Measurements from ENCODE around the gene WFDC1. TPM values are rescaled to one million over a fixed set of nuclear protein-coding genes. Genes with fewer than 3 reads are reported as not detected.

Gene WFDC1
- total RNA-seq, 1 donor = under 0.01 TPM

- TF ChIP-seq, protein P1, sequence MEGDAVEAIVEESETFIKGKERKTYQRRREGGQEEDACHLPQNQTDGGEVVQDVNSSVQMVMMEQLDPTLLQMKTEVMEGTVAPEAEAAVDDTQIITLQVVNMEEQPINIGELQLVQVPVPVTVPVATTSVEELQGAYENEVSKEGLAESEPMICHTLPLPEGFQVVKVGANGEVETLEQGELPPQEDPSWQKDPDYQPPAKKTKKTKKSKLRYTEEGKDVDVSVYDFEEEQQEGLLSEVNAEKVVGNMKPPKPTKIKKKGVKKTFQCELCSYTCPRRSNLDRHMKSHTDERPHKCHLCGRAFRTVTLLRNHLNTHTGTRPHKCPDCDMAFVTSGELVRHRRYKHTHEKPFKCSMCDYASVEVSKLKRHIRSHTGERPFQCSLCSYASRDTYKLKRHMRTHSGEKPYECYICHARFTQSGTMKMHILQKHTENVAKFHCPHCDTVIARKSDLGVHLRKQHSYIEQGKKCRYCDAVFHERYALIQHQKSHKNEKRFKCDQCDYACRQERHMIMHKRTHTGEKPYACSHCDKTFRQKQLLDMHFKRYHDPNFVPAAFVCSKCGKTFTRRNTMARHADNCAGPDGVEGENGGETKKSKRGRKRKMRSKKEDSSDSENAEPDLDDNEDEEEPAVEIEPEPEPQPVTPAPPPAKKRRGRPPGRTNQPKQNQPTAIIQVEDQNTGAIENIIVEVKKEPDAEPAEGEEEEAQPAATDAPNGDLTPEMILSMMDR (IDR thresholded peaks at IDR 0.05; ENCODE audit: insufficient read depth, low read length) = no peak
- no peak overlapping the region for H3K4me3 ChIP-seq (ENCODE audit: low read depth, low read length)
- DNase-seq (ENCODE audit: low read depth) = no peak
Measured at GRCh38 chr16:84344781-84345180, 50.1 kb downstream of the WFDC1 start.

- H3K4me3 ChIP-seq (ENCODE audit: low read depth, low read length) = no peak overlapping the region
- DNase-seq (ENCODE audit: low read depth) = no peak
- TF ChIP-seq, protein P1 (IDR thresholded peaks at IDR 0.05; ENCODE audit: insufficient read depth, low read length) = no peak
Measured at GRCh38 chr16:84347161-84347560, 52.5 kb downstream of the WFDC1 start.

DNA sequence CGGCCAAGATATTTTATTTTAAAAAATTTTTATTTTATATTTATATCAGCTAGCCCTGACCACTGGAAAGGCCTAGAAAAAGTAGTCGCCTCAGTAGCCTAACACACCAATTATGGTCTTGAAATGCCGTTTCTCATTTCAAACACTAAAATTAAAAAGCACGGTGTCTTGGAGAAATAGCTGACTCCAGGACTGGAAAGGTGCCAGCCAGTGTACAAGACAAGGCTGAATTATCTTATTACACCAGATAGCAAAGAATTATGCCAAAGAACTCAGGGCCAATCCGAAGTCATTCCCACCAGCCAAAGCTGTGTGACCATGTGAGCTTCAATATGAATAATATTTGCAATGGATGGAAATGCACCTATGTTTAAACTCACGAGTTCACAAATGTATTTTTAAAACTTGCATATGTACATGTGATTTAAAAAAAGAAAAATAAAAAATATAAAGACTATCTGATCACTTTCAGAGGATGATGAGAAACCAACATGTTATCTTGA lies 53.8 kb downstream of the WFDC1 start:
- H3K4me3 ChIP-seq (ENCODE audit: low read depth, low read length) = no peak overlapping the region
- no peak for DNase-seq (ENCODE audit: low read depth)
- TF ChIP-seq, protein P1 (IDR thresholded peaks at IDR 0.05; ENCODE audit: insufficient read depth, low read length) = no peak

- no peak for DNase-seq (ENCODE audit: low read depth)
- H3K4me3 ChIP-seq (ENCODE audit: low read depth, low read length) = no peak overlapping the region
- TF ChIP-seq, protein P1 (IDR thresholded peaks at IDR 0.05; ENCODE audit: insufficient read depth, low read length) = no peak
Measured at GRCh38 chr16:84349862-84350684, 55.4 kb downstream of the WFDC1 start.

GRCh38 chr16:84350685-84351400 lies 56.2 kb downstream of the WFDC1 start:
- TF ChIP-seq, protein P1 (IDR thresholded peaks at IDR 0.05; ENCODE audit: insufficient read depth, low read length) = no peak
- DNase-seq (ENCODE audit: low read depth) = no peak
- H3K4me3 ChIP-seq (ENCODE audit: low read depth, low read length) = no peak overlapping the region

DNA sequence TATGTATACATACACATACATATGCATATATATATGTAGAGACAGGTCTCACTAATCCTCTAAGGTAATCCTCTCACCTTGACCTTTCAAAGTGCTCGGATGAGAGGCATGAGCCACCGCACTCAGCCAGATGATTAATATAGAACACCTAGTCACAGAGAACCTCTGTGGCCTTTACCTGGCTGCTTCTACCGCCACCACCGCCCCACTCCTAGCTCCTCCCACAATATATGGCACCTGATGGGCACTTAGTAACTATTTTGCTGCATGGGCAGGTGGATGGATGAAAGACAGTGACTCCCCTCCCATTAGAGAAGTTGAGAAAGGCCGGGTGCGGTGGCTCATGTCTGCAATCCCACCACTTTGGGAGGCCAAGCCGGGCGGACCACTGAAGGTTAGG lies 57.0 kb downstream of the WFDC1 start:
- DNase-seq (ENCODE audit: low read depth) = no peak
- TF ChIP-seq, protein P1 (IDR thresholded peaks at IDR 0.05; ENCODE audit: insufficient read depth, low read length) = no peak

More for the DNA sequence above, 57.0 kb downstream of the WFDC1 start:
- H3K4me3 ChIP-seq (ENCODE audit: low read depth, low read length) = no peak overlapping the region

Data from fibroblast of the aortic adventitia (primary cell).